Activated CD8-positive, alpha-beta memory T cell treated with anti-CD3 and anti-CD28 coated beads, Interleukin-2, amount 10 ng/mL, durations not matched to agents 7 days and 5 days (primary cell): ENCODE data around the gene ZNF576. TPM values are rescaled to one million over a fixed set of nuclear protein-coding genes. Genes with fewer than 3 reads are reported as not detected.
"Not testable (repeated sequence)": the region's sequence is repeated elsewhere in the genome, so short reads cannot be mapped to it uniquely, and the experiment has no call there.

Source experiments
- ATAC-seq: fragments of 150-1000 bp; cut with Tn5 transposase; one replicate; pipeline ENCODE4 v1.10.0; 2021; ENCODE audit warnings: moderate library complexity
- CTCF ChIA-PET: fragments of 350-600 bp; sonication (Branson Sonifier 250); formaldehyde crosslinking; loops from one replicate; lab custom pipeline; 2021; ENCODE audit warnings: antibody characterized with exemption; lab: Charles Lee
- DNase-seq: peaks from one replicate; pipeline ENCODE4 v3.0.0-alpha.2; 2020
- H3K27ac Mint-ChIP-seq: one replicate; pipeline ENCODE4 v1.8.0; 2021; ENCODE audit warnings: mild to moderate bottlenecking, mixed read lengths
- H3K27me3 Mint-ChIP-seq: one replicate; pipeline ENCODE4 v1.8.0; 2021; ENCODE audit warnings: mixed read lengths
- H3K36me3 Mint-ChIP-seq: one replicate; pipeline ENCODE4 v1.8.0; 2021; ENCODE audit warnings: mild to moderate bottlenecking, mixed read lengths
- H3K4me1 Mint-ChIP-seq: one replicate; pipeline ENCODE4 v1.8.0; 2021; ENCODE audit warnings: mixed read lengths
- H3K4me3 Mint-ChIP-seq: one replicate; pipeline ENCODE4 v1.8.0; 2021; ENCODE audit warnings: mild to moderate bottlenecking, moderate library complexity, mixed read lengths
- H3K9me3 Mint-ChIP-seq: one replicate; pipeline ENCODE4 v1.8.0; 2022; ENCODE audit warnings: low read depth, mixed read lengths
- total RNA-seq, 2 experiments: library from RNA; stranded (reverse); gene quantifications; one replicate each; pipeline ENCODE4 v1.2.3, GENCODE V29; 2021

Gene ZNF576, protein sequence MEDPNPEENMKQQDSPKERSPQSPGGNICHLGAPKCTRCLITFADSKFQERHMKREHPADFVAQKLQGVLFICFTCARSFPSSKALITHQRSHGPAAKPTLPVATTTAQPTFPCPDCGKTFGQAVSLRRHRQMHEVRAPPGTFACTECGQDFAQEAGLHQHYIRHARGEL
- total RNA-seq = 10 to 100 TPM; 18.6 to 21.3 TPM

DNA sequence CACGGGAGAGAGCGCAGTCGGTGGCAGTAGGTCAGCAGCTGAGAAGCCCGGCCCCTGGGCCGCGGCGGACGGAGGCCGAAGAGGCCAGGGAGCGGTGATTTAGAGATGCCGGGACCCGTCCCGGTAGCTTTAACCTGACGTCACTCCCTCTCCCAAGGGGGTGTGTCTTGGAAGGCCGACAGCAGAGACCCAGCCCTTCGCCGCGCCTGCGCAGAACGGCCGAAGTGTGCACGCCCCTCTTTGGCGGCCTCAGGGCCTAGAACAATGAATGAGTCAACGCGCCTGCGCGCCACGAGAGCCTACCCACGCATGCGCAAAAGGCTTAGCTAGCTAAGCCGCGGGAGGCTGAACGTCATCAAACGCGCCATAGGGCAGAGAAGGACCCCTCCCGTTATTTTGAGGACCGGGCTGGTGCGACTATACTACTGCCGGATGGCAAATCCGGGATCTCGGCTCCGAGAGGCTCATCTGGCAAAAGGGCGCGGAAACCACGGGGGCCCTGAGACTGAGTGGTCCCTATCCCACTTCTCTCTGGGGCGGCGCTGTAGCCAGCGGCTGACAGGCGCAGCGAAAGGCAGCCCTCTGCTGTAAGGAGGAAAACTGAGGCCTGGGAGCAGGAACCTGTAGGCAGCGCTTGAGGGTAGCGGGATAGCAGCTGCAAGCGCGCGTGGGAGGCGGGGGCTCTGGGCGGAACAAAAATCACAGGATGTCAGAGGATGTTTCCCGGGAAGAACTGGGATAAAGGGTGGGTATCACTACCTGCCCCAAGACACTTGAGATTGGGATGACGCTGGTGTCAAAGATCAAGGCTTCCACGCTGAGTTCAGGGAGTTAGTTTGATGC is at the start of gene ZNF576, which contains the start of gene IRGQ:
TSS of gene ZNF576 (plus strand) at position 597 of the 843 bp plus-strand sequence. CDS start 514 bp downstream, outside the sequence.
TSS of gene IRGQ (minus strand) at position 136 of the 843 bp plus-strand sequence. CDS start 796 bp downstream, outside the sequence.
- Mint-ChIP-seq H3K4me1 (peaks cover 29% of the 10 kb centered on the region), H3K36me3 (peaks cover 6% of the 10 kb centered on the region), H3K27ac (peak within 1 kb of the TSS; percentile 90), H3K27me3 (no peaks in the 10 kb centered on the region), H3K4me3 (peak within 1 kb of the TSS; percentile 94), H3K9me3 (no peaks in the 10 kb centered on the region)
- DNase-seq = peak; percentile 100
- CTCF ChIA-PET = interaction anchor here (0.5 to 6.4 kb wide), 20 partner anchors 14 to 1272 kb away, joined by 3 to 173 read pairs (median 10); partner anchors contain the start of genes ETHE1, PHLDB3, PINLYP and XRCC1
- peak; percentile 88 for ATAC-seq

DNA sequence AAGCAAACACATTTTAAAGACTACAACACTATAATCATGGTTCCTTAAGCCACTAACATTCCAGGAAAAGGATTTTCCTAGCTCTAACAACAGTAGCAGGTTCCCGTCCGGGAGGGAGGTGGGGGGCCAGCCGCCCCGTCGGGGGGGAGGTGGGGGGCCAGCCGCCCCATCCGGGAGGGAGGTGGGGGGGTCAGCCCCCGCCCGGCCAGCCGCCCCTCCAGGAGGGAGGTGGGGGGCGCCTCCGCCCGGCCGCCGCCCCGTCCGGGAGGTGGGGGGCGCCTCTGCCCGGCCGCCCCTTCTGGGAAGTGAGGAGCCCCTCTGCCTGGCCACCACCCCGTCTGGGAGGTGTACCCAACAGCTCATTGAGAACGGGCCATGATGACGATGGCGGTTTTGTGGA is 48.5 kb upstream of the ZNF576 start:
- H3K27ac Mint-ChIP-seq, ATAC-seq, H3K27me3 Mint-ChIP-seq, H3K4me3 Mint-ChIP-seq, H3K9me3 Mint-ChIP-seq, CTCF ChIA-PET, DNase-seq, H3K4me1 Mint-ChIP-seq: not testable (repeated sequence)
- H3K36me3 Mint-ChIP-seq = peaks cover 14% of the 10 kb centered on the region

DNA sequence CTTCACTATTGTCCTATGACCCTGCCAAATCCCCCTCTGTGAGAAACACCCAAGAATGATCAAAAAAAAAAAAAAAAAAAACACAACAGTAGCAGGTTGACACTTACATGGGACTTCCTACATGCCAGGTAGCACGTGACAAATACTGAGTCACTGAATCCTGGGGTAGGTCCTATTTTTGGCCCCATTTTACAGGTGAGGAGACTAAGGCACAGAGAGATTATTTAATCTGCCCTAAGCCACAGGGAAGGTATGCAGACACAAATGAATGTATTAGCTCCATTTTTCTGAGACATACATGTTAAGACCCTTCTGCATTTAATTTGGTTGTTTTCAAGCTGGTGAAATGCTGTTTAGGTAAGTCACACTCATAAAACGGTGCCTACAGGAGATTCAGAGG is 47.7 kb upstream of the ZNF576 start:
- H3K4me1 Mint-ChIP-seq = no peaks in the 10 kb centered on the region
- DNase-seq (no peak), ATAC-seq (no peak)
- no peaks in the 10 kb centered on the region for H3K27me3 Mint-ChIP-seq
- H3K27ac Mint-ChIP-seq = no peak overlapping the region
- H3K4me3 Mint-ChIP-seq = no peak overlapping the region
- H3K9me3 Mint-ChIP-seq = no peaks in the 10 kb centered on the region
- CTCF ChIA-PET = interaction anchor here (2.0 kb wide), 1 partner anchor 13 kb away, joined by 4 read pairs; no protein-coding TSS in a partner anchor
- peaks cover 8% of the 10 kb centered on the region for H3K36me3 Mint-ChIP-seq

DNA sequence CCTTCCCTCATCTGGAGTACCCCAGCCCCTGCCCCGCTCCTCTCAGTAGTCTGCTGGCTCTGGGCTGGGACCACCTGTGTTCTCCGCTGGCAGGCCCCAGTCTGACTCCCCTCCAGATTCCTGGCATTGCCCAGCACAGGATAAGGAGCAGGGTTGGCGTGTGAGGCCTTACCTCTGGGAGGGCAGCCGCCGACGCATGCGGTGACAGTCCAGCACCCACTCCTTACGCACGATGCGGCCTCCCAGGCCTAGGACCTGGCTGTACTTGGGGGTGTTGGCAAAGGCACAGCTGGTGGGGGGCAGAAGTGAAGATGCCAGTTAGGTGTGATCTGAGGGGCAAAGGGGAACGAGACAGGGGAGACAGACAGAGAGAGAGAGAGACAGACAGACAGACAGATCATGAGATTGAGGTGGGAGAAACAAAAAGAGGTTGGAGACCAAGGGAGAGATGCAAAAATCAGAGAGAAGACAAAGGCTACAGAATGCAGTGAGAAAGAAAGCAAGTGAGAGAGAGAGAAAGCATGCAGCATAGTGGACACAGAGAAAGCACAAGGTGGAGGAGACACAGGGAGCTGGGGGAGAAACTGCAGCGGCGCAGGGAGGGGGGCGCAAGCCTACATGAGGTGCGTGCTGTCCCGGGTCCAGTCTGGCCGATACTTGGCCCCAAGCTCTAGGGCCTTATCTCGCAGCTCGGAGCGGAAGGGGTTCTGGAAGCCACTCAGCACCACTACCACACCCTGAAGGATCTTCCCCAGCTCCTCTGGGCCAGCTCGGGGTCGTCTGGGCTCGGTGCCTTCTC is 44.8 kb upstream of the ZNF576 start:
- no peak for ATAC-seq
- peaks cover 13% of the 10 kb centered on the region for H3K36me3 Mint-ChIP-seq
- no peaks in the 10 kb centered on the region for H3K9me3 Mint-ChIP-seq
- H3K27ac Mint-ChIP-seq = no peak overlapping the region
- H3K4me1 Mint-ChIP-seq = peaks cover 11% of the 10 kb centered on the region
- no peak overlapping the region for H3K4me3 Mint-ChIP-seq
- DNase-seq = no peak
- H3K27me3 Mint-ChIP-seq = no peaks in the 10 kb centered on the region
- CTCF ChIA-PET = interaction anchor here (0.6 to 9.2 kb wide), 4 partner anchors 15 to 105 kb away, joined by 4 to 173 read pairs (median 4); partner anchors contain the start of genes IRGQ and ZNF576

DNA sequence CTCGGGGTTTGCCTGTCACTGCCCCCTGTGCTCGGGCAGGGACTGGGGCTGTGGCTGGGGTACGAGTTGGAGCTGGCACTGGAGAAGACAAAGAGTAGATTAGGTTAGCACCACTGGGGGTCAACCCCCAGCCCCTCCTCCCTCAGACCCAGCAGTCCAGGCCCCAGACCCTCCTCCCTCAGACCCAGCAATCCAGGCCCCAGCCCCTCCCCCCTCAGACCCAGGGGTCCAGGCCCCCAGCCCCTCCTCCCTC is 44.3 kb upstream of the ZNF576 start:
- H3K27me3 Mint-ChIP-seq = no peaks in the 10 kb centered on the region
- ATAC-seq = no peak
- CTCF ChIA-PET = interaction anchor here (1.2 to 9.2 kb wide), 3 partner anchors 16 to 105 kb away, joined by 4 to 173 read pairs (median 4); partner anchors contain the start of genes IRGQ and ZNF576
- peaks cover 13% of the 10 kb centered on the region for H3K36me3 Mint-ChIP-seq
- H3K4me3 Mint-ChIP-seq = no peak overlapping the region
- DNase-seq = no peak
- peaks cover 11% of the 10 kb centered on the region for H3K4me1 Mint-ChIP-seq
- no peaks in the 10 kb centered on the region for H3K9me3 Mint-ChIP-seq
- H3K27ac Mint-ChIP-seq = no peak overlapping the region

DNA sequence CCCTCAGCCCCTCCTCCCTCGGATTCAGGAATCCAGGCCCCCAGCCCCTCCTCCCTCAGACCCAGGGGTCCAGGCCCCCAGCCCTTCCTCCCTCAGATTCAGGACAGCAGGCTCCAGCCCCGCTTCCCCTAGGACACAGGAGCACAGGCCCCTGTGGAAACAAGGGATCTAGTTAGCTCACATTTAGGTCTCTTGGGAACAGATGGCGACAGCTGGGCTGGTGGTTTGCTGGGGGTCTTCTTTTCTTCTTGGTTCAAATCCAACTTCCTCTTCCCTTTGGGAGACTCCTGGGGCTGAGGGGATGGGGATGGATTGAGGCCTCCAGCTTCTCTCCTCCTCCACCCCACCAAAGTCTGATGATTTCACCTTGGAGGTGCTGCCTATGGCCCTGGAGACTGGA is 43.8 kb upstream of the ZNF576 start:
- H3K27ac Mint-ChIP-seq = no peak overlapping the region
- DNase-seq (no peak), ATAC-seq (no peak)
- H3K9me3 Mint-ChIP-seq = no peaks in the 10 kb centered on the region
- peaks cover 16% of the 10 kb centered on the region for H3K36me3 Mint-ChIP-seq
- peaks cover 11% of the 10 kb centered on the region for H3K4me1 Mint-ChIP-seq
- CTCF ChIA-PET = interaction anchor here (1.2 to 9.2 kb wide), 4 partner anchors 11 to 106 kb away, joined by 3 to 173 read pairs (median 4); partner anchors contain the start of genes IRGQ and ZNF576
- H3K4me3 Mint-ChIP-seq = no peak overlapping the region
- H3K27me3 Mint-ChIP-seq = no peaks in the 10 kb centered on the region

DNA sequence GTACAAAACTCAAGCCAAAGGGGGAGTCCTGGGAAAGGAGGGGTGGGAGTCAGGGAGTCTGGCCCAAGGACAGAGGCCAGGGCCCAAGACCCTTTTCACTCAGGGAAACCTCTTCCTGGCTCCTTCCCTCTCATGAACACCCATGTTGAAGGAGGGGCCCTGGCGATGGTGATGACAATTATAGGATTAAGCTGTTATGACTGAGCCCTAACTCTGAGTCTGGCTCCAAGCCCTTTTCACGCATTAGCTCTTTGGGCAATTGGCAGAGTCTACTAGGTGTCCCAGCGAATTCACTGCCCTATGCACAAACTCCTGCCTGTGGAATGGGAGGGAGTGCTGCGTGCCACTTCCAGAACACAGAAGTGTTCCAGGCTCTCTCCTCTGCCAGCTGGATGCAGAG is 42.7 kb upstream of the ZNF576 start:
- Mint-ChIP-seq H3K9me3 (no peaks in the 10 kb centered on the region), H3K4me3 (no peak overlapping the region), H3K4me1 (peaks cover 11% of the 10 kb centered on the region), H3K27ac (no peak overlapping the region), H3K36me3 (peaks cover 16% of the 10 kb centered on the region), H3K27me3 (no peaks in the 10 kb centered on the region)
- DNase-seq (no peak), ATAC-seq (no peak)
- CTCF ChIA-PET = interaction anchor here (1.4 to 9.2 kb wide), 8 partner anchors 10 to 107 kb away, joined by 3 to 173 read pairs (median 15); partner anchors contain the start of genes IRGQ, PINLYP, XRCC1 and ZNF575

DNA sequence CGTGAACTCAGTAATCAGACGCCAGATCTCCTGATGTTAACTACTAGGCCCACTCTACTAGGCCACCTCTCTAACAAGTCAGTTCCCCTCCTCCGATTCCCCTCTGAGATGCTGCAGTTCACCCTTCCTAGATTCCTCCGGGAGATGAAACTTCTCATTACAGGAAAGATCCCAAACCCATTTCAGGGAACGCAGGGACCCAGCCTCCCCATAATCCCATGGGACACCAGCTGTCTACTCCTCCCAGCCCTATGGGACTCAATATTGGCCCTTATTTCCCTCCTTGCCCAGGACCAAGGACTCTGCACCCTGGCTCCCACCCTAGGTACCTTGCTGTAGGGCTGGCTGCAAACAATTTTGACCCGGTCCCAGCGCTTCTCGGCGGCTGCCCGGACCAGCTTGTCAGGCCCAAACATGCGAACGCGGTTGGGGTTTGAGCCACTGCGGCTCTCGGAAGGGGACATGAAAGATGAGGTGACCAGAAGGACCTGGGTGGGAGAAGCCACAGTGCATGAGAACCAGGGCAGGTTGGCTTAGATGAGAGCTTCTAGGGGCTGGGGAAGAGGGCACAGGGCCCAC is 42.0 kb upstream of the ZNF576 start:
- Mint-ChIP-seq H3K27me3 (no peaks in the 10 kb centered on the region), H3K9me3 (no peaks in the 10 kb centered on the region), H3K27ac (peak overlapping the region; percentile 29), H3K36me3 (peaks cover 13% of the 10 kb centered on the region), H3K4me1 (peaks cover 11% of the 10 kb centered on the region), H3K4me3 (no peak overlapping the region)
- CTCF ChIA-PET = interaction anchor here (1.0 to 9.2 kb wide), 24 partner anchors 9 to 255 kb away, joined by 3 to 173 read pairs (median 8); partner anchors contain the start of genes IRGQ, PINLYP, SMG9 and XRCC1
- DNase-seq (no peak), ATAC-seq (no peak)

DNA sequence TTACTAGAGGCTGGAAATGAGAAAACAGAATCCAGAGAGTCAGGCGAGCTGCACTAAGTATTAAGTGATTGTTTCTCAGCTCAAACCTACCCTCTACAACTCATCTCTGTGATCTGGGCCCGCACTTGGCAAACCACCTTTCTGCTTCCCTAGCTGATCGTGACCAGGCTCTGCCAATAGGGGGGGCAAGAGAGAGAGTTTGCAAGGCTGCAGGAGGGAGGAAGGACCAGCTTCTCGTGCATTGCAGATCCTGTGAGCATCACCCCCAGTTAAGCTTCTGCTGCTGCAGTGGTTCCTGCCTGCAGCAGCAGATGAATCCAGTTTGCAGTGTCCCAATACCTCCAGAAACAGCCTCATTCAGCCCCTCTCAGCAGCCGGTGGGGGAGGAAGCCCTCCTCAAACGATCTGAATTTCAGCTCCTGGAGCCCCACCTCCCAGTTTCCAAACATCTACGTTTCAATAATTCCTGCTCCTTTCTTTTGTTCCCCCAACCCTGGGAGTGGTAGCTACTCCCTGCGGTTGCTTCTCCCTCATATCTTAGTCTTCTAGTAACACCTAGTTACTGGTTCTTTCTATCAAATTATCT is 41.1 kb upstream of the ZNF576 start:
- ATAC-seq = peak; percentile 94
- H3K27ac Mint-ChIP-seq = peak overlapping the region; percentile 61

DNA sequence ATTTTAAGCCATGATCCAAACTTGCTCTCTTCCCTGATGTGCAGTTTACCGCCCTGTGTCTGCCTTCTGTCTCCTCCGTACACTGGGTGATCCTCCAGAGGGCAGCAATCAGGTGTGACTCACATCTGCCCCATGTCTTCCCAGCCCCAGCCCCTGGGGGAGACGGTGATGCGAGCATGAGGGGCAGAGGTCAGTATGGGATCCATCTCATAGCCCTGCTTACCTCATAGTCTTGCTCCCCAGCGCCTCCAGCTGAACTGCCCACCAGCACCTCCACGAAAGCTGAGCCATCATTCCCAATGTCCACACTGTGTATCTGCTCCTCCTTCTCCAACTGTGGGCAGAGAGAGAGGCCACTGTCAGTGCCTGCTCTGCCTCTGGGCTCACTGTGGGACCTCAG is 35.7 kb upstream of the ZNF576 start:
- ATAC-seq = no peak
- no peak overlapping the region for H3K4me3 Mint-ChIP-seq
- CTCF ChIA-PET = interaction anchor here (2.7 to 9.2 kb wide), 2 partner anchors 34 to 35 kb away, joined by 23 to 173 read pairs; partner anchors contain the start of genes IRGQ and ZNF576
- peaks cover 36% of the 10 kb centered on the region for H3K4me1 Mint-ChIP-seq
- no peaks in the 10 kb centered on the region for H3K27me3 Mint-ChIP-seq
- peak overlapping the region; percentile 22 for H3K27ac Mint-ChIP-seq
- H3K9me3 Mint-ChIP-seq = no peaks in the 10 kb centered on the region
- DNase-seq = no peak
- H3K36me3 Mint-ChIP-seq = peaks cover 25% of the 10 kb centered on the region

More for the DNA sequence above, 41.1 kb upstream of the ZNF576 start:
- H3K27me3 Mint-ChIP-seq = no peaks in the 10 kb centered on the region
- H3K4me1 Mint-ChIP-seq = peaks cover 11% of the 10 kb centered on the region
- DNase-seq = peak; percentile 89
- H3K9me3 Mint-ChIP-seq = no peaks in the 10 kb centered on the region
- CTCF ChIA-PET = interaction anchor here (0.7 to 9.2 kb wide), 30 partner anchors 10 to 254 kb away, joined by 3 to 173 read pairs (median 6); partner anchors contain the start of genes IRGQ, PINLYP, PLAUR and SMG9
- H3K4me3 Mint-ChIP-seq = no peak overlapping the region
- peaks cover 15% of the 10 kb centered on the region for H3K36me3 Mint-ChIP-seq

DNA sequence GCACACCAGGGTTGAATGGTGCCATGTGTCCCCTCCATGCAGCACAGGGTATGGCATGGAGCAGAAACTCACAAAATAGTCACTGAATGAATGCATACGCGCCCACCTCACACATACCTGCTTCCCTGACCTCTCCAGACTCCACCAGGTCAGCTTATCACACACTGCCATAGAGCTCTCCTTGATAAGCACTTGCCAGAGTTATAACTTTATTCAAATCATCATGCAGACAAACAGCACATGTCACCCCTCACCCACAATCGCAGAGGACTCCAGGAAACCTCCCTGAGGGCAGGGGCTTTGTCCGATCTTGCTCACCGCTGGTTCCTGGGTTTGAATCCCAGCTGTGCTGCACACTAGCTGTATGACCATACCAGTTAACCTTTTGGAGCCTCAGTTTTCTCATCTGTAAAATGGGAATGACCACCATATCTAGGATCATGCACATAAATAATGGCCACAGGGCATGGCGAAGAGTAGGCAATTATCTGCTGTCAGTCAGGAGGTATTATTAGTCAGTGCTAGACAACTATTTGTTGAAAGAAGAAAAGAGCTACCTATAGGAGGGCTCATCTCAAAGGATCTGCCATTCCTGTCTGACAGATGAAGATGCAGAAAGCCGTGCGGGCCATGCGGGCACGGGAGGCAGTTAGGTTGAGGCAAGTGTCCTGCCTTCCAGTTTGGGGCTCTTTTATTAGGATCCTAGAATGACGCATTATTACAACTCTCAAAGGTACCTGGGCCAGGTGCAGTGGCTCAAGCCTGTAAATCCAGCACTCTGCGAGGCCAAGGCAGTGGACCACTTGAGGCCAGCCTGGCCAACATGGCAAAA is 35.0 kb upstream of the ZNF576 start:
- Mint-ChIP-seq H3K4me1 (peaks cover 34% of the 10 kb centered on the region), H3K9me3 (no peaks in the 10 kb centered on the region), H3K27ac (peak overlapping the region; percentile 92), H3K4me3 (no peak overlapping the region), H3K36me3 (peaks cover 25% of the 10 kb centered on the region), H3K27me3 (no peaks in the 10 kb centered on the region)
- CTCF ChIA-PET = interaction anchor here (2.7 kb wide), 1 partner anchor 33 kb away, joined by 23 read pairs; the partner anchor contains the start of gene IRGQ
- no peak for DNase-seq
- no peak for ATAC-seq
